Pericardium fibroblast (primary cell): ENCODE measurements around the gene TAS2R3. TPM values are rescaled to one million over a fixed set of nuclear protein-coding genes. Genes with fewer than 3 reads are reported as not detected.

Experiments used
- total RNA-seq: library from RNA; depleted of rRNA; stranded (reverse); fragments of >200 nt; gene quantifications from 2 replicates; pipeline ENCODE4 v1.2.3, GENCODE V29; 2015

TAS2R3 gene
- total RNA-seq = 0.17 TPM in 1 of 2 replicates, not detected in the other

GRCh38 chr7:141763797-141764196, at the start of gene TAS2R3:
Gene TAS2R3 (plus strand): TSS chr7:141764097. CDS start chr7:141764159, 62 bp downstream.

GRCh38 chr7:141737836-141738591, 25.9 kb upstream of the TAS2R3 start, which contains the start of gene SSBP1:
Gene SSBP1 (plus strand): TSS chr7:141738358. CDS start chr7:141739167, 809 bp downstream.

DNA sequence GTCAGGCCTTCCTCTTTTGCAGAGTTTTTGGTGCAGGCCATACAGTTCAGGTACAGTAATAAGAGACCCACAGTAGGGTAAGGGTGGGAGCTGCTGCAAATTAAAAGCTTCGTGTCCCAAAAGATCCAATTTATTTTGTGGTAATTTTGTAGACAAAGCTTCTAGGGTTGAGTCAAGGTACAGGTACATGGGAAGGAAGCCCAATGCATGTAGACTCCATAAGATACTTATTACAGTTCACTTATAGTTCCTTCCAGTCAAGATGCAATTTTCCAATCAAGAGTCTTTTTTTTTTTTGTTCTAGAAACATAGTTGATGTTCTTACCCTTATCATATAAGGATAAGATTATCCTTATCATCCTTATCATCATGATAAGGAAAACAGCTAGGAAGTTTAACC, 12.5 kb downstream of the TAS2R3 start, which contains the start of gene TAS2R4:
TAS2R4 (plus strand) TSS at position 301 of the 400 bp plus-strand sequence. CDS start 1,815 bp downstream, outside the sequence.

GRCh38 chr7:141789917-141790316, 26.0 kb downstream of the TAS2R3 start, which contains the start of gene TAS2R5:
Gene TAS2R5 (plus strand): TSS chr7:141790217. CDS start chr7:141790362, 145 bp downstream.

Other genes starting within 250 kb of the TAS2R3 start
- 15.4 and 29.9 TPM in 2 replicates for gene AGK, start 212.7 kb upstream of the TAS2R3 start, total RNA-seq
- 2.4 and 2.6 TPM in 2 replicates for gene DENND11, start 61.9 kb upstream of the TAS2R3 start, total RNA-seq
- not detected in 2 replicates for gene WEE2, start 55.7 kb upstream of the TAS2R3 start, total RNA-seq
- gene SSBP1, start 25.7 kb upstream of the TAS2R3 start, total RNA-seq = 133 and 158 TPM in 2 replicates
- gene TAS2R4, start 12.6 kb downstream of the TAS2R3 start, total RNA-seq = 0.09 and 0.12 TPM in 2 replicates
- gene TAS2R5, start 26.1 kb downstream of the TAS2R3 start, total RNA-seq = 0.47 and 2.0 TPM in 2 replicates
- gene PRSS37, start 77.4 kb downstream of the TAS2R3 start, total RNA-seq = not detected in 2 replicates
- gene OR9A4, start 152.3 kb downstream of the TAS2R3 start, total RNA-seq = not detected in 2 replicates
- not detected in 2 replicates for gene CLEC5A, start 182.9 kb downstream of the TAS2R3 start, total RNA-seq
- not detected in 2 replicates for gene TAS2R38, start 209.7 kb downstream of the TAS2R3 start, total RNA-seq
- not detected in 2 replicates for gene MGAM, start 231.8 kb downstream of the TAS2R3 start, total RNA-seq